GM12878 (cell line): ENCODE results near the gene CHST15. TPM values are rescaled to one million over a fixed set of nuclear protein-coding genes. Genes with fewer than 3 reads are reported as not detected.

ENCODE experiments used
- ATAC-seq: fragments of 200-7000 bp; cut with Tn5 transposase; 3 replicates; pipeline ENCODE4 v1.9.1; 2020; ENCODE audit warnings: mild to moderate bottlenecking, moderate library complexity
- BruUV-seq: library from RNA; stranded (reverse); fragments of 400-500 nt; replicated peaks from 2 replicates; lab custom pipeline; 2021; lab: Mats Ljungman, UMichigan
- CTCF ChIA-PET: fragments of 300-600 bp; sonication (Branson Sonifier 250); formaldehyde crosslinking; extraction: SDS; loops from one replicate; lab custom pipeline; 2021; ENCODE audit warnings: inconsistent platforms; lab: Yijun Ruan, JAX
- POLR2A ChIA-PET: fragments of 350-600 bp; formaldehyde crosslinking; extraction: SDS; loops from one replicate; lab custom pipeline; 2021; ENCODE audit warnings: inconsistent platforms; lab: Charles Lee
- RAD21 ChIA-PET: fragments of 300-600 bp; sonication (Branson Sonifier 250); formaldehyde crosslinking; loops from one replicate; lab custom pipeline; 2023; ENCODE audit warnings: antibody characterized with exemption; ENCODE audit not compliant: unreplicated experiment; lab: Charles Lee
- SMC1A ChIA-PET: fragments of 300-600 bp; sonication (Branson Sonifier 250); formaldehyde crosslinking; loops from one replicate; lab custom pipeline; 2023; ENCODE audit not compliant: unreplicated experiment, uncharacterized antibody; lab: Charles Lee
- DNase-seq: peaks from one replicate; pipeline ENCODE4 v3.0.0-alpha.2; 2011; ENCODE audit warnings: low read depth, low spot score
- FAIRE-seq: peaks from 3 replicates; lab custom pipeline; 2011; peaks lifted over from hg19 to GRCh38; lab: Jason Lieb, UNC
- H2AFZ ChIP-seq: 2 replicates; pipeline ENCODE4 v1.6.0; 2011; ENCODE audit warnings: low read depth, low read length, control low read depth; ENCODE audit not compliant: control insufficient read depth
- H3K27ac ChIP-seq: 2 replicates; pipeline ENCODE4 v1.5.1; 2011; ENCODE audit warnings: control low read depth; ENCODE audit not compliant: control insufficient read depth, insufficient read depth
- H3K27me3 ChIP-seq, 2 experiments: replicated peaks in 1 of 2; 2 replicates each; pipeline versions ENCODE4 v1.6.0 to v1.6.1; 2011; ENCODE audit warnings: low read length in 1 of 2; ENCODE audit not compliant: control insufficient read depth in 2 of 2, insufficient read depth in 2 of 2
- H3K36me3 ChIP-seq, 2 experiments: 2 replicates each; pipeline ENCODE4 v1.5.1; 2011; ENCODE audit warnings: low read length in 1 of 2; ENCODE audit not compliant: control insufficient read depth in 2 of 2, insufficient read depth in 2 of 2
- H3K4me1 ChIP-seq: 2 replicates; pipeline ENCODE4 v1.6.1; 2011; ENCODE audit warnings: mild to moderate bottlenecking, low read length, moderate library complexity, mixed read lengths; ENCODE audit not compliant: control insufficient read depth, insufficient read depth
- H3K4me2 ChIP-seq: 2 replicates; pipeline ENCODE4 v1.6.0; 2011; ENCODE audit warnings: control low read depth; ENCODE audit not compliant: control insufficient read depth, insufficient read depth
- H3K4me3 ChIP-seq: fragments of 200-600 bp; sonication (generic); 2 replicates; pipeline ENCODE4 v1.5.1; 2016
- H3K79me2 ChIP-seq: 2 replicates; pipeline ENCODE4 v1.6.0; 2011; ENCODE audit warnings: low read length; ENCODE audit not compliant: control insufficient read depth, insufficient read depth
- H3K9ac ChIP-seq: 2 replicates; pipeline ENCODE4 v1.8.0; 2011; ENCODE audit warnings: low read length, control low read depth, mixed read lengths; ENCODE audit not compliant: control insufficient read depth, insufficient read depth
- H3K9me3 ChIP-seq: replicated peaks from 3 replicates; pipeline ENCODE4 v1.5.1; 2011; ENCODE audit warnings: mild to moderate bottlenecking, low read length; ENCODE audit not compliant: control insufficient read depth, insufficient read depth
- H4K20me1 ChIP-seq: 2 replicates; pipeline ENCODE4 v1.6.0; 2011; ENCODE audit not compliant: control insufficient read depth, insufficient read depth
- ESRRA ChIP-seq: IDR thresholded peaks from 2 replicates; pipeline ENCODE4 v1.6.1; 2012; ENCODE audit warnings: mild to moderate bottlenecking, low read length, improper control_type of control experiment
- HDAC6 ChIP-seq: fragments of 200-600 bp; sonication (generic); IDR thresholded peaks from one replicate; pipeline ENCODE4 v1.8.0; 2017; ENCODE audit warnings: antibody characterized with exemption; ENCODE audit not compliant: unreplicated experiment
- HDGF ChIP-seq: fragments of 450-650 bp; IDR thresholded peaks from 2 replicates; pipeline ENCODE4 v1.6.1; 2016; ENCODE audit warnings: antibody characterized with exemption
- IKZF2 ChIP-seq, 2 experiments: fragments of 450-650 bp; IDR thresholded peaks; 2 replicates each; pipeline ENCODE4 v1.6.1; 2017; ENCODE audit warnings: mild to moderate bottlenecking in 2 of 2, moderate library complexity in 2 of 2
- IRF4 ChIP-seq: IDR thresholded peaks from 2 replicates; pipeline ENCODE4 v1.6.1; 2011; ENCODE audit warnings: low read depth, low read length
- KAT2A ChIP-seq: conservative IDR thresholded peaks from 2 replicates; pipeline ENCODE4 v1.6.1; 2011; ENCODE audit warnings: low read depth, low read length; ENCODE audit not compliant: control insufficient read depth
- MEF2B ChIP-seq: fragments of 450-650 bp; IDR thresholded peaks from 2 replicates; pipeline ENCODE4 v1.6.1; 2018; ENCODE audit warnings: mild to moderate bottlenecking, moderate library complexity; ENCODE audit not compliant: partially characterized antibody, poor library complexity, severe bottlenecking
- MTA2 ChIP-seq: fragments of 450-650 bp; IDR thresholded peaks from 2 replicates; pipeline ENCODE4 v1.6.1; 2016; ENCODE audit warnings: low read depth, mild to moderate bottlenecking, moderate library complexity
- MXI1 ChIP-seq: fragments of 150-350 bp; IDR thresholded peaks from 2 replicates; pipeline ENCODE4 v1.6.1; 2011; ENCODE audit warnings: low read depth, mild to moderate bottlenecking, inconsistent platforms, low read length, improper control_type of control experiment
- NBN ChIP-seq: fragments of 450-650 bp; IDR thresholded peaks from 2 replicates; pipeline ENCODE4 v1.6.1; 2016
- NKRF ChIP-seq: fragments of 450-650 bp; conservative IDR thresholded peaks from 2 replicates; pipeline ENCODE4 v1.6.1; 2017; ENCODE audit warnings: mild to moderate bottlenecking, moderate library complexity
- POLR2A ChIP-seq: IDR thresholded peaks from 2 replicates; pipeline ENCODE4 v1.6.1; 2011; ENCODE audit warnings: low read depth, mild to moderate bottlenecking, low read length
- POLR2AphosphoS5 ChIP-seq: IDR thresholded peaks from 2 replicates; pipeline ENCODE4 v1.6.1; 2011; ENCODE audit warnings: mild to moderate bottlenecking, low read length, inconsistent platforms
- RCOR1 ChIP-seq: conservative IDR thresholded peaks from 2 replicates; pipeline ENCODE4 v1.6.1; 2012; ENCODE audit warnings: low read depth, low read length, improper control_type of control experiment
- SMAD5 ChIP-seq: IDR thresholded peaks from 2 replicates; pipeline ENCODE4 v1.6.1; 2016; ENCODE audit warnings: antibody characterized with exemption, low read depth
- TCF12 ChIP-seq: IDR thresholded peaks from 2 replicates; pipeline ENCODE4 v1.6.1; 2011; ENCODE audit warnings: low read depth, mild to moderate bottlenecking, low read length
- ZNF622 ChIP-seq: fragments of 450-650 bp; IDR thresholded peaks from 2 replicates; pipeline ENCODE4 v1.6.1; 2017; ENCODE audit warnings: mild to moderate bottlenecking, inconsistent platforms
- WGBS: methylation state at CpG from one replicate; pipeline ENCODE4 v1.1.6; 2016; ENCODE audit warnings: low lambda C conversion rate; ENCODE audit not compliant: insufficient replicate concordance, insufficient coverage; ENCODE audit errors: missing lambda C conversion rate; 5-methylcytosine and 5-hydroxymethylcytosine counted together
- in situ Hi-C: fragments of 300-500 bp; cut with MboI; formaldehyde crosslinking; loops from 9 replicates; pipeline ENCODE4 v1.14.3; 2018; ENCODE audit warnings: mixed read lengths
- intact Hi-C: fragments of 100-400 bp; cut with micrococcal nuclease; formaldehyde crosslinking; loops from one replicate; pipeline ENCODE4 v1.14.2; 2022; ENCODE audit not compliant: unreplicated experiment
- polyA plus RNA-seq, 11 experiments: library from polyadenylated mRNA; depleted of rRNA in 4 of 11; unstranded in 6 of 11; stranded (reverse) in 5 of 11; fragments of >200 nt; fragmentation: Nextera tagmentation in 4 of 11; fragmentation: Illumina TruSeq in 1 of 11; extraction: Ambion mirVana in 4 of 11; extraction: Trizol in 1 of 11; gene quantifications; 1 replicate in 1 of 11; 2 replicates in 10 of 11; pipeline versions ENCODE4 v1.2.1 to v1.2.3, GENCODE V29; 2011 to 2016; ENCODE audit warnings: inconsistent platforms in 2 of 11, missing spikeins in 2 of 11, low read depth in 1 of 11
- total RNA-seq, 4 experiments: library from RNA; depleted of rRNA in 3 of 4; stranded (reverse); fragments of >200 nt in 3 of 4; fragmentation: Illumina TruSeq in 1 of 4; extraction: Trizol in 1 of 4; gene quantifications; 2 replicates each; pipeline versions ENCODE4 v1.2.1 to v1.2.3, GENCODE V29; 2013 to 2021

Gene CHST15
- total and polyA plus RNA-seq, 10 of the 15 experiments (the other 5 are each of a cell fraction or from before 2014, with no cell fraction given) = 0.02 to 0.53 (median 0.05) TPM; not detected in 1

- RAD21 ChIA-PET = interaction anchor here (0.9 kb wide), 1 partner anchor 22 kb away, joined by 3 read pairs; no protein-coding TSS in a partner anchor
- POLR2A ChIA-PET = no interaction called here
- no peak overlapping the region for H2AFZ ChIP-seq
- no peak overlapping the region for H3K4me2 ChIP-seq
- no peaks in the 10 kb centered on the region for H4K20me1 ChIP-seq
- H3K4me1 ChIP-seq = peaks cover 25% of the 10 kb centered on the region
- in situ Hi-C loops = loop anchor here (10.0 kb wide), 1 partner anchor 960 kb away; no protein-coding TSS in a partner anchor
- WGBS = 85% methylated on average over 6 of the region's 6 CpGs
- SMC1A ChIA-PET = interaction anchor here (1.2 kb wide), 1 partner anchor 184 kb away, joined by 3 read pairs; no protein-coding TSS in a partner anchor
- CTCF ChIA-PET = interaction anchor here (1.4 kb wide), 1 partner anchor 284 kb away, joined by 5 read pairs; no protein-coding TSS in a partner anchor
- TF ChIP-seq KAT2A = no peak
- no peak for TF ChIP-seq NBN
- TF ChIP-seq POLR2AphosphoS5 = no peak
- TF ChIP-seq POLR2A = no peak
- TF ChIP-seq HDGF = no peak
- no peak for TF ChIP-seq SMAD5
- no peak for TF ChIP-seq MEF2B
- TF ChIP-seq, all 136 proteins: peak for 0
- Histone ChIP-seq H3K9me3 (peaks cover 14% of the 10 kb centered on the region), H3K27ac (no peak overlapping the region), H3K9ac (no peak overlapping the region), H3K4me3 (no peak overlapping the region), H3K36me3 (no peaks in the 10 kb centered on the region), H3K27me3 (peaks cover 0 to 5% of the 10 kb centered on the region in 2 experiments; a peak in 3 of 4 replicates), H3K79me2 (no peaks in the 10 kb centered on the region)
- no TSS peak for BruUV-seq
- no peak for DNase-seq
- intact Hi-C loops = no loop called here
- ATAC-seq = no peak
- FAIRE-seq = no peak
Measured at GRCh38 chr10:124105045-124105444, 11.6 kb upstream of the CHST15 start.

GRCh38 chr10:124104011-124104627 lies 10.7 kb upstream of the CHST15 start:
- SMC1A ChIA-PET = no interaction called here
- Histone ChIP-seq H3K4me3 (no peak overlapping the region), H3K79me2 (no peaks in the 10 kb centered on the region), H3K9me3 (peaks cover 16% of the 10 kb centered on the region), H3K4me2 (no peak overlapping the region), H3K9ac (no peak overlapping the region), H3K36me3 (no peaks in the 10 kb centered on the region), H3K27me3 (peaks cover 0 to 5% of the 10 kb centered on the region in 2 experiments; a peak in 3 of 4 replicates), H4K20me1 (no peaks in the 10 kb centered on the region), H2AFZ (no peak overlapping the region), H3K4me1 (peaks cover 31% of the 10 kb centered on the region), H3K27ac (no peak overlapping the region)
- intact Hi-C loops = no loop called here
- RAD21 ChIA-PET = interaction anchor here (0.9 kb wide), 1 partner anchor 23 kb away, joined by 3 read pairs; no protein-coding TSS in a partner anchor
- in situ Hi-C loops = loop anchor here (10.0 kb wide), 1 partner anchor 961 kb away; no protein-coding TSS in a partner anchor
- ATAC-seq (no peak), FAIRE-seq (no peak), DNase-seq (no peak)
- no TSS peak for BruUV-seq
- POLR2A ChIA-PET = no interaction called here
- CTCF ChIA-PET = no interaction called here
- whole genome bisulfite sequencing = 62% methylated on average over 9 of the region's 9 CpGs
- no peak for TF ChIP-seq MTA2
- no peak for TF ChIP-seq RCOR1
- TF ChIP-seq IKZF2 (IDR thresholded peaks at IDR 0.05) = no peak
- no peak for TF ChIP-seq IRF4
- no peak for TF ChIP-seq NKRF
- TF ChIP-seq ESRRA = no peak
- TF ChIP-seq ZNF622 = no peak
- TF ChIP-seq HDAC6 = no peak
- no peak for TF ChIP-seq TCF12
- no peak for TF ChIP-seq MXI1
